H1 (cell line): ENCODE measurements around the gene ILF3. TPM values are rescaled to one million over a fixed set of nuclear protein-coding genes. Genes with fewer than 3 reads are reported as not detected.
A peak's percentile ranks its signal among the peaks of the same experiment; 100 is the strongest.

Experiments used
- BCL11A ChIP-seq, 2 experiments: IDR thresholded peaks; one replicate each; pipeline ENCODE4 v1.6.1; 2011; ENCODE audit warnings: low read depth in 2 of 2, low read length in 2 of 2, mild to moderate bottlenecking in 2 of 2
- BRCA1 ChIP-seq: IDR thresholded peaks from 2 replicates; pipeline ENCODE4 v1.6.1; 2012; ENCODE audit warnings: low read depth, low read length, improper control_type of control experiment
- CBX8 ChIP-seq: fragments of 300-800, 300-1000 bp; sonication (generic); IDR thresholded peaks from 2 replicates; pipeline ENCODE4 v1.7.1; 2016; ENCODE audit warnings: low read depth, low read length, borderline replicate concordance
- EGR1 ChIP-seq: IDR thresholded peaks from 2 replicates; pipeline ENCODE4 v1.6.1; 2011; ENCODE audit warnings: low read depth, low read length, borderline replicate concordance
- HDAC2 ChIP-seq, 2 experiments: fragments of 300-600 bp in 1 of 2; sonication (generic) in 1 of 2; IDR thresholded peaks; 2 replicates each; pipeline ENCODE4 v1.6.1; 2011 to 2012; ENCODE audit warnings: low read depth in 2 of 2, low read length in 2 of 2, mild to moderate bottlenecking in 2 of 2, moderate library complexity in 2 of 2, borderline replicate concordance in 1 of 2, inconsistent platforms in 1 of 2
- HDAC6 ChIP-seq: IDR thresholded peaks from one replicate; pipeline ENCODE4 v1.7.1; 2012; ENCODE audit warnings: low read depth, mild to moderate bottlenecking, inconsistent platforms, low read length, moderate library complexity
- KDM5A ChIP-seq: fragments of 200-600 bp; IDR thresholded peaks from 2 replicates; pipeline ENCODE4 v1.7.1; 2012; ENCODE audit warnings: mild to moderate bottlenecking, low read length, inconsistent platforms, mixed read lengths
- NANOG ChIP-seq: IDR thresholded peaks from 2 replicates; pipeline ENCODE4 v1.6.1; 2011; ENCODE audit warnings: low read length, low read depth, mild to moderate bottlenecking, inconsistent platforms; ENCODE audit not compliant: insufficient read depth, poor library complexity, severe bottlenecking
- NRF1 ChIP-seq: IDR thresholded peaks from 2 replicates; pipeline ENCODE4 v1.6.1; 2011; ENCODE audit warnings: mild to moderate bottlenecking, low read depth, low read length, improper control_type of control experiment
- POLR2AphosphoS5 ChIP-seq: IDR thresholded peaks from 2 replicates; pipeline ENCODE4 v1.6.1; 2011; ENCODE audit warnings: low read depth, low read length
- POU5F1 ChIP-seq: IDR thresholded peaks from 2 replicates; pipeline ENCODE4 v1.6.1; 2011; ENCODE audit warnings: low read depth, mild to moderate bottlenecking, low read length, moderate library complexity
- RFX5 ChIP-seq: IDR thresholded peaks from 2 replicates; pipeline ENCODE4 v1.6.1; 2011; ENCODE audit warnings: low read depth, low read length, improper control_type of control experiment, borderline replicate concordance
- RXRA ChIP-seq: IDR thresholded peaks from 2 replicates; pipeline ENCODE4 v1.6.1; 2011; ENCODE audit warnings: low read depth, mild to moderate bottlenecking, low read length, moderate library complexity; ENCODE audit not compliant: insufficient read depth
- SAP30 ChIP-seq: fragments of 300-600 bp; sonication (generic); IDR thresholded peaks from 2 replicates; pipeline ENCODE4 v1.7.1; 2012; ENCODE audit warnings: low read length, moderate library complexity, mild to moderate bottlenecking, inconsistent platforms; ENCODE audit not compliant: insufficient read depth, insufficient replicate concordance
- SIN3A ChIP-seq, 2 experiments: IDR thresholded peaks in 1 of 2; conservative IDR thresholded peaks in 1 of 2; 2 replicates each; pipeline ENCODE4 v1.6.1; 2011 to 2012; ENCODE audit warnings: low read length in 2 of 2, improper control_type of control experiment in 1 of 2, low read depth in 1 of 2, mild to moderate bottlenecking in 1 of 2
- SP1 ChIP-seq: IDR thresholded peaks from 2 replicates; pipeline ENCODE4 v1.6.1; 2011; ENCODE audit warnings: low read depth, low read length
- SP4 ChIP-seq: IDR thresholded peaks from 2 replicates; pipeline ENCODE4 v1.6.1; 2012; ENCODE audit warnings: low read length, inconsistent platforms
- YY1 ChIP-seq: IDR thresholded peaks from 2 replicates; pipeline ENCODE4 v1.6.1; 2011; ENCODE audit warnings: low read depth, mild to moderate bottlenecking, low read length
- ZNF274 ChIP-seq: IDR thresholded peaks from 2 replicates; pipeline ENCODE4 v1.7.0; 2012; ENCODE audit warnings: low read length, borderline replicate concordance; ENCODE audit errors: extremely low read depth
- polyA plus RNA-seq, 7 experiments: library from polyadenylated mRNA; depleted of rRNA in 3 of 7; stranded (reverse) in 5 of 7; unstranded in 2 of 7; fragments of >200 nt in 5 of 7; fragments of 200-250 nt in 2 of 7; gene quantifications; 1 replicate in 5 of 7; 2 replicates in 1 of 7; 4 replicates in 1 of 7; pipeline versions ENCODE4 v1.2.1 to v1.2.3, GENCODE V29; 2011 to 2013; ENCODE audit warnings: missing spikeins in 2 of 7, mixed read lengths in 2 of 7
- total RNA-seq: library from RNA; stranded (reverse); fragmentation: NEBNext Ultra II Directional; extraction: Animal tissue kit (Norgen Biotek cat#: 25700); gene quantifications from 2 replicates; pipeline ENCODE4 v1.2.1, GENCODE V29; 2021
- TF ChIP-seq, protein P1 (sequence below), 3 experiments: IDR thresholded peaks; 1 replicate in 2 of 3; 2 replicates in 1 of 3; pipeline versions ENCODE4 v1.5.1 to v1.6.1; 2011; ENCODE audit warnings: low read length in 3 of 3, mild to moderate bottlenecking in 3 of 3, inconsistent platforms in 2 of 3, low read depth in 1 of 3, moderate library complexity in 1 of 3; ENCODE audit not compliant: insufficient read depth in 1 of 3; ENCODE audit errors: control extremely low read depth in 1 of 3
- TF ChIP-seq, protein P2 (sequence below): IDR thresholded peaks from 2 replicates; pipeline ENCODE4 v1.6.1; 2012; ENCODE audit warnings: inconsistent platforms

Gene ILF3
- total and polyA plus RNA-seq, 2 of the 8 experiments (the other 6 are each of a cell fraction or from before 2014, with no cell fraction given) = 291 to 695 TPM

DNA sequence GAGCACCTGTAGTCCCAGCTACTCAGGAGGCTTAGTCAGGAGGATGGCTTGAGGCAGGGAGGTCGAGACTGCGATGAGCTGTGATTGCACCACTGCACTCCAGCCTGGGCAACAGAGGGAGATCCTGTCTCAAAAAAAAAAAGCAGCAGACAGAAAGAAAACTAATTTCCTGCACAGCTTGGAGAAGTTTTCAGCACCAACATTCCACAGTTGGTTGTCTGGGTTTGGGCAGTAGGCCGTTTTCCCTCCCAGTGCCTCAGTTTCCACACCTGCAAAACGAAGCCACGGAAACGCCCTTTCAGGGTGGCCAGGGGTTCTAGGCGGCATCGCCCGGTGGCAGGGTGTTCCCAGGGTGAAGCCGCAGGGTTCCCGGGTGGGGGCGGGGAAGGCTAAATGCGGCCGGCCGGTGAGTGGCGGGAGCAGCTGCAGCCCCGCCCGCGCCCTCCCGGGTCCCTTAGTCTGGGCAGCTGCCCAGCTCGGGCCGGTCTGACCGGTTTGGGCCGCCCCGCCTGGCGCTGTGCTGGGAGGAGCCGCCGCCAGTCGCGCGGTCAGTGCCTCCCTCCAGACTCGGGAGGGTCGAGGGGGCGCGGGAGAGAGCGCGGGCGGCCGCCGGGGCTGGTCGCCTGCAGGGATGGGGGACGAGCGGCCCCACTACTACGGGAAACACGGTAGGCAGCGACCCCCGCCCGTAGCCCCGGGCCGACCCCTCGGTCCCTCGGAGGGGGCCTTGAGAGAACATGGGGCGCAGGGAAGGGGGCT, 29.0 kb upstream of the ILF3 start, which contains the start of gene SLC44A2 (continued):
- TF ChIP-seq ZNF274 (no peak), HDAC2 (IDR thresholded peaks at IDR 0.05; ENCODE audit: borderline replicate concordance in 1 of 2, low read depth in 2 of 2, low read length in 2 of 2) (no peak), SP4 (no peak), BRCA1 (no peak), POLR2AphosphoS5 (peak; percentile 88), CBX8 (no peak), SIN3A (conservative IDR thresholded peaks at IDR 0.05 in 1 of 2, IDR thresholded peaks at IDR 0.05 in 1 of 2; ENCODE audit: low read depth in 1 of 2, low read length in 2 of 2) (0 out of 4 replicates have a peak, but pooled peaks of 1 of the 2 experiments have one; percentile 41), RFX5 (no peak), HDAC6 (no peak), KDM5A (no peak), BCL11A (IDR thresholded peaks at IDR 0.05; ENCODE audit: low read depth in 2 of 2, low read length in 2 of 2) (no peak), RXRA (0 out of 2 replicates have a peak, but pooled peaks have one; percentile 20), NANOG (no peak), SP1 (0 out of 2 replicates have a peak, but pooled peaks have one; percentile 31), YY1 (peak; percentile 43; the same call in 1 of the 2 replicates), EGR1 (peak; percentile 48; the same call in 1 of the 2 replicates), POU5F1 (no peak), SAP30 (no peak), NRF1 (no peak)
- TF ChIP-seq, protein P1, sequence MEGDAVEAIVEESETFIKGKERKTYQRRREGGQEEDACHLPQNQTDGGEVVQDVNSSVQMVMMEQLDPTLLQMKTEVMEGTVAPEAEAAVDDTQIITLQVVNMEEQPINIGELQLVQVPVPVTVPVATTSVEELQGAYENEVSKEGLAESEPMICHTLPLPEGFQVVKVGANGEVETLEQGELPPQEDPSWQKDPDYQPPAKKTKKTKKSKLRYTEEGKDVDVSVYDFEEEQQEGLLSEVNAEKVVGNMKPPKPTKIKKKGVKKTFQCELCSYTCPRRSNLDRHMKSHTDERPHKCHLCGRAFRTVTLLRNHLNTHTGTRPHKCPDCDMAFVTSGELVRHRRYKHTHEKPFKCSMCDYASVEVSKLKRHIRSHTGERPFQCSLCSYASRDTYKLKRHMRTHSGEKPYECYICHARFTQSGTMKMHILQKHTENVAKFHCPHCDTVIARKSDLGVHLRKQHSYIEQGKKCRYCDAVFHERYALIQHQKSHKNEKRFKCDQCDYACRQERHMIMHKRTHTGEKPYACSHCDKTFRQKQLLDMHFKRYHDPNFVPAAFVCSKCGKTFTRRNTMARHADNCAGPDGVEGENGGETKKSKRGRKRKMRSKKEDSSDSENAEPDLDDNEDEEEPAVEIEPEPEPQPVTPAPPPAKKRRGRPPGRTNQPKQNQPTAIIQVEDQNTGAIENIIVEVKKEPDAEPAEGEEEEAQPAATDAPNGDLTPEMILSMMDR (IDR thresholded peaks at IDR 0.05; ENCODE audit: control extremely low read depth in 1 of 3, insufficient read depth in 1 of 3, low read depth in 1 of 3, low read length in 3 of 3) = peak in 1 of 3 experiments; percentile 8; a peak in 1 of 4 replicates
- TF ChIP-seq, protein P2, sequence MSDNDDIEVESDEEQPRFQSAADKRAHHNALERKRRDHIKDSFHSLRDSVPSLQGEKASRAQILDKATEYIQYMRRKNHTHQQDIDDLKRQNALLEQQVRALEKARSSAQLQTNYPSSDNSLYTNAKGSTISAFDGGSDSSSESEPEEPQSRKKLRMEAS = peak; percentile 68
